NCI-H1092 treated with DMSO at 0.1 percent for 48 hours (cell line): ENCODE data around the gene TMEM184A.

Experiments used
- DNase-seq: peaks from one replicate; lab custom pipeline; 2025; lab: John Stamatoyannopoulos, UW

TMEM184A gene

GRCh38 chr7:1567049-1567771 lies 11.2 kb upstream of the TMEM184A start:
- DNase-seq = no peak

GRCh38 chr7:1566687-1567048 lies 10.7 kb upstream of the TMEM184A start:
- DNase-seq = no peak

DNA sequence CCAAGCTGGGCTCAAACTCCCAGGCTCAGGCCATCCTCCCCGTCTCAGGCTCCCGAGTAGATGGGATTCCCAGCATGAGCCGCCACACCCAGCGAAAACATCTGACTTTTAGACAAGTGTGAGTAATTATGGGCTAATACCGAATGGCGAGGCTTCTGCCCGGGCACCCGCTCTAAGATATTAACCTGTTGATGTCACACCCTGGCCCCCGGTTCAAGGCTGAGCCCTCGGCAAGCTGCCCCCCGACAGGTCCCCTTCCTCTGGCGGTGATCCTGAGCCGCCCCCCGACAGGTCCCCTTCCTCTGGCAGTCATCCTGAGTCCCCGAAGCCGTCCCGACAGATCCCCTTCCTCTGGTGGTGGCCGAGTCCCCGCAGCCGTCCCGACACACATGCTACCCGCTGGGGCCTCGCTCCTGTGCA lies 8.6 kb upstream of the TMEM184A start:
- DNase-seq = no peak

- DNase-seq = no peak
Measured at GRCh38 chr7:1563981-1564602, 8.1 kb upstream of the TMEM184A start.

GRCh38 chr7:1562597-1563051 lies 6.6 kb upstream of the TMEM184A start:
- no peak for DNase-seq

DNA sequence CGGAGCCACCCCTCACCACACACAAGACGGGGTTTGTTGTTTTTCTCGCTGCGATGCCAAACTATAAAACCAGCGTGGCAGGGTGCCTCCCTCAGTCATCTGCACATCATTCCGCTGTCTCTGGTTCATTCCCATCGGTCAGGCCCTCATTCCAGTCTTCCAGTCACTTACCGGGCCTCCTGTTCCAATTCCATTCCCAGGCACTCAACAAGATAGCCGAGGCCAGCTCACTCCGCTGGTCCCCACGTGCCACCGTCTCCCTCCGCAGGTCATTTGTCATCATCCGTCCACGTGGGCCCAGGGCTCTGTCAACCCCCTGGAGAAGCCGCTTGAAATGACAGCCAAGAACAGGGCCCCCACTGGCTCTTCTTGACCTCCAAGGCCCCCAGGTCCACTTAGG lies 6.1 kb upstream of the TMEM184A start:
- DNase-seq = no peak

- DNase-seq = no peak
Measured at GRCh38 chr7:1561036-1561940, 5.3 kb upstream of the TMEM184A start.

DNA sequence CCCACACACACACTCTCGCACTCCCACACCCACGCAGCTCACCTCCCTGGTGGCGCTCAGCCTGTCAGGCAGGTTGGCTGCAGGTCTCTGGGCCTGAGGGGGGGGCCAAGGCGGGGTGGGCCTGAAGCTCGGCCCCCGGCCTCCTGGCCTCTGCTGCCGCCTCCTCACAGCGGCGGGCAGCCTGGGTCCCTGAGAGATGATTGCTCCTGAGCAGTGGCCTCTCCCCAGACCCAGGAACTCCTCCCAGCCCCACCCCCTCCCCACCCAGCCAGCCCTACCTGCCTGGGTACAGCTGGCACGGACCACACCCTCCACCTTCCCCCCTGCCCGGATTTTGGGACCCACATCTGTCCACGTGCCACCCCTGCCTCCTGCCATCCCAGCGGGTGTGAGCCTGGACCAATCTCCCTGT lies 4.6 kb upstream of the TMEM184A start:
- no peak for DNase-seq

GRCh38 chr7:1559626-1560590 lies 3.9 kb upstream of the TMEM184A start:
- no peak for DNase-seq

- DNase-seq = no peak
Measured at GRCh38 chr7:1558841-1559625, 3.0 kb upstream of the TMEM184A start.

- no peak for DNase-seq
Measured at GRCh38 chr7:1558181-1558811, 2.3 kb upstream of the TMEM184A start.

- DNase-seq = no peak
Measured at GRCh38 chr7:1557771-1558170, 1.8 kb upstream of the TMEM184A start.

GRCh38 chr7:1557006-1557405 lies 1.0 kb upstream of the TMEM184A start:
- DNase-seq = no peak

DNA sequence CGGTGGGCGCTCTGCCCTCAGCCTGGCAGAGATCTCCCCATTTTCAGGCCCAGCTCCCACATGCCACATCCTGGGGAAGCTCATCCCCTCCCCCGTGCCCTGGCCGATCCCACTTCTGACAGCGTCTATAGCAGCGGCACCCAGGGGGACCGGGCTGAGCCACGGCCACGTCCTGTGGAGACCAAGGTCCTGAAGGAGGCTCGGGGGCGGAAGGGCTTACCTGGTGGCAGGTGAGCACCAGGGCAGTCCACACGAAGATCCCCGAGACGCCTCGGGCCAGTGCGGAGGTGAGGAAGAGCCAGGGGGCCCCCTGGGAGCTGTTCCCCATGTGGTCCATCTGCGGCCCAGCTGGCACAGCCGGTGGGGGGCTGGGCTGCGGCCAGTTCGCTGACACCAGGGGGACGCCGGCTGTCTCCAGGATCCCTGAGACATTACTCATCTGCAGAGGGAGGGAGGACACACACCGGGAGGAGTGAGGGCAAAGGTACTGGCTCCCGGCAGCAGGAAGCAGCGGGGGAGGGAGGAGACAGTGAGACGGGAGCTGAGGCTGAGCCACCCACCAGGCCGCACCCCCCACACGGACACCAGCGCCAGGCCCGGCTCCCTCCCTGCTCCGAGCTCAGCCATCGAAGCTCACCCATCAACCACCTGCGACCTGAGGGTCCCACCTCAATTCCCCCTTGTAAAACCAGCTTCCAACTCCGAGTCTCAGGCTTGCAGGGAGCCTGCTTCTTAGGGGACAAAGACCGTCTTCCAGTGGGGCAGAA lies 776 bp downstream of the TMEM184A start:
- peak; percentile 29 for DNase-seq

GRCh38 chr7:1554333-1555045 lies 1.5 kb downstream of the TMEM184A start:
- no peak for DNase-seq

GRCh38 chr7:1553512-1554210 lies 2.3 kb downstream of the TMEM184A start:
- DNase-seq = no peak

- no peak for DNase-seq
Measured at GRCh38 chr7:1552200-1552599, 3.8 kb downstream of the TMEM184A start.

- no peak for DNase-seq
Measured at GRCh38 chr7:1550846-1551155, 5.2 kb downstream of the TMEM184A start.
